Neural crest cell (in vitro differentiated cells): ENCODE measurements around the gene WSB2. TPM values are rescaled to one million over a fixed set of nuclear protein-coding genes. Genes with fewer than 3 reads are reported as not detected.

ENCODE experiments used
- DNase-seq: peaks from one replicate; pipeline ENCODE4 v3.0.0; 2021; ENCODE audit warnings: low read depth, mixed read lengths, low spot score
- H3K27ac Mint-ChIP-seq: one replicate; pipeline ENCODE4 v1.8.0; 2021; ENCODE audit warnings: mild to moderate bottlenecking, mixed read lengths; ENCODE audit not compliant: unreplicated experiment
- H3K27me3 Mint-ChIP-seq: 2 replicates; pipeline ENCODE4 v1.8.0; 2021; ENCODE audit warnings: low read depth, mild to moderate bottlenecking, mixed read lengths
- H3K36me3 Mint-ChIP-seq: 2 replicates; pipeline ENCODE4 v1.8.0; 2021; ENCODE audit warnings: low read depth, mild to moderate bottlenecking, mixed read lengths
- H3K4me1 Mint-ChIP-seq: 2 replicates; pipeline ENCODE4 v1.8.0; 2021; ENCODE audit warnings: mixed read lengths
- H3K4me3 Mint-ChIP-seq: one replicate; pipeline ENCODE4 v1.8.0; 2021; ENCODE audit warnings: mild to moderate bottlenecking, mixed read lengths
- H3K9me3 Mint-ChIP-seq: 2 replicates; pipeline ENCODE4 v1.8.0; 2021; ENCODE audit warnings: mixed read lengths
- total RNA-seq: library from RNA; stranded (reverse); gene quantifications from 2 replicates; pipeline ENCODE4 v1.2.1, GENCODE V29; 2021
- TF ChIP-seq, protein P1 (sequence below): fragments of 200-600 bp; sonication (generic); conservative IDR thresholded peaks from 2 replicates; pipeline ENCODE4 v1.5.0; 2021; ENCODE audit warnings: antibody characterized with exemption, mild to moderate bottlenecking

WSB2 gene
- total RNA-seq, 1 donor from 2014 or later = 78.6 TPM

DNA sequence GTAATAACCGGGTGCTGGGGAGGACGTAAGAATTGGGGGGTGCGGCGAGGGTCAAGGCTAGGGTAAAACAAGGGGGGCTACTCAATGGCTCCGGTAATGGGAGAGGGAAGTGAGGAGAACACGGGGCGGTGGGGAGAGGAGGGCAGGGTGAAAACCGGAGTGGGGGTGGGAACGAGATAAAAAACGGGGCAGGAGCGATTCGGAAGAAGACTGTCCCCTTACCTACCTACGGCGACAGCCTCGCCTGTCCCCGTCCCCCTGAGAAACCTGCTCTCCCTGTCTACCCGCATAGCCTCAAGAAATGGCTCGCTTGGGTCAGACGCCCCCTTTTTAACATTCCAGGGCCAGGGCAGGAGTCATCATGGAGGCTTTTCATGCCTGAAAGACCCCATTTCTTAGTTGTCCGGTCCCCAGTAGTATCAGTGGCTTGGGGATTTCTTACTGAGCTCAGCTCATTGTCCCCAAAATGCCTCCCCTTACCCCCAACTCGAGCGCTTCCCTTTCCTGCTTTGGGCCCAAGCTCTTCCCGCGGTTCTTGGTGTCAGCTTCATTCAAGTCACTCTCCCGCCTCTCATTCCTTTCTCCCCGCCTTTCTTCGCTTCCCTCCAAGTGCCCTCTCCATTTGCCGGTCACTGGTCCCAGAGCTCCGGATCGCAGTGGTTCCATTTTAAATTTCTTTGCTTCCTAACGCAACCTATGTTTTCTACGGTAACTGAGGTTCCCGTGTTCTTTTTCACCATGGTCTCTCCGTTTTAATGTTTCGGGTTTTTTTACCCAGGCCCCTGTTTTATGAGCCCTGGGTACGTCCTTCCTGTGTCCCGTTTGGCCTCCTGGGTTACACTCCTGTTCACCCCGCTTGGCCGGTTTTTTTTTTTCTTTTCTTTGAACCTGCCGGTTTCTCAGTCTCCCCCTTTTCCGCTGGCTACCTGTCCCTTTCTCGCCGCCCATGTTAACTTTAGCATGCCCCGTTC, 1.2 kb upstream of the WSB2 start:
- peaks cover 2% of the 10 kb centered on the region for H3K27me3 Mint-ChIP-seq
- H3K4me1 Mint-ChIP-seq = peaks cover 30% of the 10 kb centered on the region
- H3K9me3 Mint-ChIP-seq = no peaks in the 10 kb centered on the region
- no peak for DNase-seq
- peaks cover 6% of the 10 kb centered on the region for H3K36me3 Mint-ChIP-seq
- peak overlapping the region; percentile 90 for H3K4me3 Mint-ChIP-seq
- peak overlapping the region; percentile 99 for H3K27ac Mint-ChIP-seq
- TF ChIP-seq, protein P1, sequence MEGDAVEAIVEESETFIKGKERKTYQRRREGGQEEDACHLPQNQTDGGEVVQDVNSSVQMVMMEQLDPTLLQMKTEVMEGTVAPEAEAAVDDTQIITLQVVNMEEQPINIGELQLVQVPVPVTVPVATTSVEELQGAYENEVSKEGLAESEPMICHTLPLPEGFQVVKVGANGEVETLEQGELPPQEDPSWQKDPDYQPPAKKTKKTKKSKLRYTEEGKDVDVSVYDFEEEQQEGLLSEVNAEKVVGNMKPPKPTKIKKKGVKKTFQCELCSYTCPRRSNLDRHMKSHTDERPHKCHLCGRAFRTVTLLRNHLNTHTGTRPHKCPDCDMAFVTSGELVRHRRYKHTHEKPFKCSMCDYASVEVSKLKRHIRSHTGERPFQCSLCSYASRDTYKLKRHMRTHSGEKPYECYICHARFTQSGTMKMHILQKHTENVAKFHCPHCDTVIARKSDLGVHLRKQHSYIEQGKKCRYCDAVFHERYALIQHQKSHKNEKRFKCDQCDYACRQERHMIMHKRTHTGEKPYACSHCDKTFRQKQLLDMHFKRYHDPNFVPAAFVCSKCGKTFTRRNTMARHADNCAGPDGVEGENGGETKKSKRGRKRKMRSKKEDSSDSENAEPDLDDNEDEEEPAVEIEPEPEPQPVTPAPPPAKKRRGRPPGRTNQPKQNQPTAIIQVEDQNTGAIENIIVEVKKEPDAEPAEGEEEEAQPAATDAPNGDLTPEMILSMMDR = no peak

GRCh38 chr12:118060301-118061010, 523 bp downstream of the WSB2 start:
- peak; percentile 18 for DNase-seq
- H3K4me3 Mint-ChIP-seq = peak overlapping the region; percentile 92
- H3K27me3 Mint-ChIP-seq = peaks cover 2% of the 10 kb centered on the region
- peak overlapping the region; percentile 87 for H3K27ac Mint-ChIP-seq
- peaks cover 7% of the 10 kb centered on the region for H3K36me3 Mint-ChIP-seq
- no peaks in the 10 kb centered on the region for H3K9me3 Mint-ChIP-seq
- peaks cover 30% of the 10 kb centered on the region for H3K4me1 Mint-ChIP-seq
- TF ChIP-seq, protein P1 = no peak

DNA sequence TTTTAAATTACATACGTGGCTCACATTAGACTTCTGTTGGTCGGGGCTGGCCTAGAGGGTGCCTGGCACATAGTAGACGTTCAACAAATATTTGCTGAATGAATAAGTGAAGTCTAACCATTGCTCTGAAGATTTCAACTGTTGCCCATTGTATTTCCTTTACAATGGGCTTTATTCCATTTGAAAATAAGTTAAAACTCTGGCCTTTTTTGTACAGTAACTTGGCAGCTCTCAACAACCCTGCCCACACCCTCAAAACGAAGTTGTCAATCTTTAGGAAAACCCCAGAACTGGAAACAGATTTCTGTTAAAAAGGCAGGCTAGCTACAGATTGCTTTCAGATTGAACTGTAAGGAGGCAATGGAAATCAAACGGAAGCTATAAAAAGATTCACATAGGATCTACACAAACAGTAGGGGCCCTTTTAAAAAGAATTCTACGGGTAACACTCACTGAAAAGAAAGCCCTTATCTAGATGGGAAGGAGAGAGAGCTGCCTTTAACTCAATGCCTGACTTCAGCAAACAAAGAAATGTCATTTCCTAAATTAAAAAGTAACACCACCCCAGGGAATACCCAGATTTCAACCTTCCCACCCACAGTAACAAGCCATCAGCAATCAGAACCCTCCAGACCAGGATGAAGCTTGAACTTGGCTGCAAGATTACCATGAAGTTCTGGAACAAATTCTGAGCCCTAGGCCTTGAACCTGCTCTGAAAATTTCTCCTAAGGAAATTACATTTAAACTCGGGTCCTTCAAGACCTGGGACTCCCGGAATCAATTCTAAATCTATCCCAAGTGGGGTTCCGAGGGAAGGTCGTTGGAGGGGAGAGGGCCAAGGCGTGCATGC, 1.4 kb downstream of the WSB2 start:
- TF ChIP-seq, protein P1 = no peak
- no peak for DNase-seq
- peaks cover 8% of the 10 kb centered on the region for H3K36me3 Mint-ChIP-seq
- peaks cover 33% of the 10 kb centered on the region for H3K4me1 Mint-ChIP-seq
- H3K4me3 Mint-ChIP-seq = peak overlapping the region; percentile 92
- H3K27ac Mint-ChIP-seq = peak overlapping the region; percentile 87
- H3K27me3 Mint-ChIP-seq = peaks cover 2% of the 10 kb centered on the region
- H3K9me3 Mint-ChIP-seq = peaks cover 2% of the 10 kb centered on the region

- peaks cover 8% of the 10 kb centered on the region for H3K36me3 Mint-ChIP-seq
- TF ChIP-seq, protein P1 = no peak
- DNase-seq = no peak
- H3K9me3 Mint-ChIP-seq = peaks cover 2% of the 10 kb centered on the region
- no peak overlapping the region for H3K27ac Mint-ChIP-seq
- H3K27me3 Mint-ChIP-seq = peaks cover 2% of the 10 kb centered on the region
- H3K4me1 Mint-ChIP-seq = peaks cover 31% of the 10 kb centered on the region
- H3K4me3 Mint-ChIP-seq = peak overlapping the region; percentile 92
These were observed 2.1 kb downstream of the WSB2 start for GRCh38 chr12:118058881-118059280.

DNA sequence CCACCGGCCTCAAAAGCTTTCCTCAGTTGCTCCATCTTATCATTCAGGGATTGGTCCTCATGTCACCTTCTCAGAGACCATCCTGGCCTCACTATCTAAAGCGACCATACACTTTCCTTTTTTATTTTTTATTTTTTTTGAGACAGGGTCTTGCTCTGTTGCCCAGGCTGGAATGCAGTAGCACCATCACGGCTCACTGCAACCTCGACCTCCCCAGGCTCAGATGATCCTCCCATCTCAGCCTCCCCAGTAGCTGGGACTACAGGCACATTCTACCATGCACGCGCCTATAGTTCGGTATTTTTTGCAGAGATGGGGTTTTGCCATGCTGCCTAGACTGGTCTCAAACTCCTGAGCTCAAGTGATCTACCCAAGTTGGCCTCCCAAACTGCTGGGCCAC, 2.8 kb downstream of the WSB2 start:
- H3K36me3 Mint-ChIP-seq = peaks cover 8% of the 10 kb centered on the region
- H3K27ac Mint-ChIP-seq = no peak overlapping the region
- peaks cover 2% of the 10 kb centered on the region for H3K27me3 Mint-ChIP-seq
- peak overlapping the region; percentile 92 for H3K4me3 Mint-ChIP-seq
- no peak for DNase-seq
- TF ChIP-seq, protein P1 = no peak
- peaks cover 30% of the 10 kb centered on the region for H3K4me1 Mint-ChIP-seq
- peaks cover 2% of the 10 kb centered on the region for H3K9me3 Mint-ChIP-seq
